Cardiac fibroblast (primary cell): Measurements from ENCODE around the gene FBXO42.
"Not testable (repeated sequence)": the region's sequence is repeated elsewhere in the genome, so short reads cannot be mapped to it uniquely, and the experiment has no call there.

Experiments used
- DNase-seq, 2 donors: peaks; one replicate each; pipeline versions ENCODE4 v3.0.0 to v3.0.0-alpha.2; 2010; ENCODE audit warnings: low read depth in 2 of 2
- H3K4me3 ChIP-seq, 2 donors: replicated peaks in 1 of 2; 1 replicate in 1 of 2; 2 replicates in 1 of 2; pipeline ENCODE4 v1.5.1; 2011; ENCODE audit warnings: low read depth in 2 of 2, low read length in 2 of 2, mild to moderate bottlenecking in 2 of 2, moderate library complexity in 1 of 2
- TF ChIP-seq, protein P1 (sequence below): IDR thresholded peaks from one replicate; pipeline ENCODE4 v1.5.1; 2011; ENCODE audit warnings: low read depth, mild to moderate bottlenecking, low read length, inconsistent platforms

The FBXO42 gene

DNA sequence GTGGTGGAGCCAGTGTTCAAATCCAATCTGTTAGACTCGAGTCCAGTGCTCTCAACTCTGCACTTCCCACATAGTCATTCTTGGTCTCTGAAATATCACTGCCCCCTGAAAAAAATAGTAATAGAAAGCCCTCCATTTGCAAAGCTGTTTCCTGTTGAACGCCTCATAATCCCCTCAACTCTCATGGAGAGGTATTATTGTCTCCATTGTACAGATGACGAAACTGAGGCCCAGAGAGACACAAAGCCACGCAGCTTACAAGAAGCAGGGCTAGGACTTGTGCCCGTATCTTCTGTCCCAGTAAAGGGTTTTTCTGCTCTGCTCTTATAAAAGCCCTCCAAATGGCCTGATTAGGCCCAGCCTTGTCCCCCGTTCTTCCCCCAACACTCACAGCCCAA is 133.6 kb downstream of the FBXO42 start:
- H3K4me3 ChIP-seq, result no peak overlapping the region
- DNase-seq, result no peak
- TF ChIP-seq, protein P1, sequence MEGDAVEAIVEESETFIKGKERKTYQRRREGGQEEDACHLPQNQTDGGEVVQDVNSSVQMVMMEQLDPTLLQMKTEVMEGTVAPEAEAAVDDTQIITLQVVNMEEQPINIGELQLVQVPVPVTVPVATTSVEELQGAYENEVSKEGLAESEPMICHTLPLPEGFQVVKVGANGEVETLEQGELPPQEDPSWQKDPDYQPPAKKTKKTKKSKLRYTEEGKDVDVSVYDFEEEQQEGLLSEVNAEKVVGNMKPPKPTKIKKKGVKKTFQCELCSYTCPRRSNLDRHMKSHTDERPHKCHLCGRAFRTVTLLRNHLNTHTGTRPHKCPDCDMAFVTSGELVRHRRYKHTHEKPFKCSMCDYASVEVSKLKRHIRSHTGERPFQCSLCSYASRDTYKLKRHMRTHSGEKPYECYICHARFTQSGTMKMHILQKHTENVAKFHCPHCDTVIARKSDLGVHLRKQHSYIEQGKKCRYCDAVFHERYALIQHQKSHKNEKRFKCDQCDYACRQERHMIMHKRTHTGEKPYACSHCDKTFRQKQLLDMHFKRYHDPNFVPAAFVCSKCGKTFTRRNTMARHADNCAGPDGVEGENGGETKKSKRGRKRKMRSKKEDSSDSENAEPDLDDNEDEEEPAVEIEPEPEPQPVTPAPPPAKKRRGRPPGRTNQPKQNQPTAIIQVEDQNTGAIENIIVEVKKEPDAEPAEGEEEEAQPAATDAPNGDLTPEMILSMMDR, result no peak

DNA sequence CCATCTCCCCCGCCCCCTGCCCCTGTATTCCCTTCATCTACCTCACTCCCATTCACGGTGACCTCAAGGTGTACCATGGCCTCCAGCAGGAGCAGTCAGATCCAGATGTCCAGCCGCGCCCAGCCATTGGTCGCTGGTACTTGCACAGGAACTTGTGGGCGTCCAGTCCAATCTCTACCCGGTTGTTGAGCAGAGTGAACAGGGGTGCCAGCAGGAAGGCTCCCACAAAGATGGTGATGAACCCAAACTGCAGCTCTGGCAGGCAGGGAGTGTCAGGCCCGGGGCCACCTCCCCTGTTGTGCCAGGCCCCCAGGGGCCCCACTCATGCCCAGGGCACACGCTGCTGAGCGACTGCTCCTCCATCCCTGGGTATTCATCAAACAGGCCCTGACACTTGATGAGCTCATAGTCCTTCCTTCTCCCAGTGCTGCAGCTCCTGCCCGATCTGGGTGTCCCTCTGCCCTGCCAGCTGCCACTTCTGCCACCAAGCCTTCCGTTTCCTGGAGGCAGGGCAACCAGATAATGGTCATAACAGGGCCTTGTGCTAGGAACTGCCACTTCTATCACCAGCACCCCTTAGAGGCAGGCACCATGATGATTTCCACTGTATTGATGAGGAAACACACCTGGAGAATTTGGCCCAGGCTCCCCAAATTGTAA is 134.1 kb downstream of the FBXO42 start:
- peak overlapping the region in 1 of 2 donors; percentile 26 for H3K4me3 ChIP-seq
- TF ChIP-seq, protein P1, result no peak
- DNase-seq, result no peak

DNA sequence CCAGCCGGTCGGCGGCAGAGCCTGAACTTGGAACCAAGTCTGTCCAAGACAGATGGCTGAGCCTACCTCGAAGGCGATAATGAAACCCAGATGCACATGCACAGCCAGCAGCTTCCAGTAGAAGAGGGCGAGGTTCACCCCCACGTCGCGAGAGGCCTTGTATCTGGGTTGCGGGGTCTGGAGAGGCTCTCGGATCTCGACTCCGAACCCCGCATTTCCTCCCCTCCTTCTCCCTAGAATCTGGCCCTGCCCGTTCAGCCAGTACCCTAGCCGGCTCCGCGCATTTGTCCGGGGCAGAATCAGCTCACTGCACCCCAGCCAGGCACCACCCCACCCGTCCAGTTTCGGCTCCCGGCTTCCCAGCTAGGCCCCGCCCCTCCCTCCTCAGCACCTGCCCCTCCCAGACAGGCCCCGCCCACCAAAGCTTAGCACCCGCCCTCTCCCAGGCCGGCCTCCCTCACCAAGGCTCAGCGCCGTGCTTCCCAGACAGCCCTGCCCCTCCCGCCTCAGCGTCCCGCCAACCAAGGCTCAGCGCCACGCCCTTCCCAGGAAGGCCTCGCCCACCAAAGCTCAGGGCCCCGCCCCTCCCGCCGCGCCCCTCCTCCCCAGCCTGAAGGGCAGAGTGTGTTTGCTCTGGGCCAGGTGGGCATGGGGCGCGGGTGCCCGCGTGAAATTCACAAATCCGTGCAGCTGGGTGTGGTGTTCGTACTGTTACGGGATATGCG is 135.1 kb downstream of the FBXO42 start:
- peak; percentile 98 to 99 for DNase-seq
- TF ChIP-seq, protein P1, result no peak
- peak overlapping the region; percentile 48 to 58 for H3K4me3 ChIP-seq

DNA sequence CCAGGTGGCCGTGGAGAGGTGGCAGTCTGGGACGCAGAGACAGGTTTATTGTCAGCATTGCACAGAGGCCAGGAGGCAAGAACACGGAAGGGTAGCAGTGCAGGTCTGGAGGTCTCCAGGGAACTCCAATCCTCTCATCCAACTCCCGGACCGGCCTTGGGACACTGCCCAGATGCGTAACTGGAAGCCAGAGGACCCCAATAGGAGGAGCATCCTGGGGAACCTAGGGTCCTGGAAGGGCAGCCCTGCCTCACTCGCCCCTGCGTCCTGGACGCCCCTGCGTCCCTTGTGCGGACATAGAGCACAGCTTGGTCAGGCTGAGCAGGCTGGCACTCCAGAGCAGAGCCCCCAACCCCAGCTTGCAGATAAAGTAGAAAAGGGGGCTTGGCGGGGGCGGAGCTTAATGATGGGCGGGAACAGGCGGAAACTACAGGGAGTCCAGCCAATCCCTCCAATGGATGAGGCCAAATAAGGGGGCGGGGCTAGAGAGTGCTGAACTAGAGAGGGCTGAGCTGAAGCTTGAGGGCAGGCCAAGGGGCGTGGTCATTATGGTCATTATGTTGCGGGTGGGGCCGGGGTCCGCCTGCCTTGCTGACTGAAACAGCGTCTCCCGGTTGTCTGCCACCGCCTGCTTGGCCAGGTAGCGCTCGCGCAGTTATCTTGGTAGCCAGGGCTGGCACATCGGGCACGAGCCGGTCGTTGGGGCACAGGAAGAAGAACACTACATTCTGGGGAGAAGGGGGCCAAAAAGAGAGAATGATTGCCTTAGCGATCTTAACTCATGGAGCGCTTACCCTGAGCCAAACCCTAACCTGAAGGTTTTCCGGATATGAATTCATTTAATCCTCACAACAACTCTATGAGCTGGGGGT is 136.2 kb downstream of the FBXO42 start:
- DNase-seq, result peak; percentile 81 to 88
- TF ChIP-seq, protein P1, result no peak
- H3K4me3 ChIP-seq, result peak overlapping the region; percentile 50 to 58

DNA sequence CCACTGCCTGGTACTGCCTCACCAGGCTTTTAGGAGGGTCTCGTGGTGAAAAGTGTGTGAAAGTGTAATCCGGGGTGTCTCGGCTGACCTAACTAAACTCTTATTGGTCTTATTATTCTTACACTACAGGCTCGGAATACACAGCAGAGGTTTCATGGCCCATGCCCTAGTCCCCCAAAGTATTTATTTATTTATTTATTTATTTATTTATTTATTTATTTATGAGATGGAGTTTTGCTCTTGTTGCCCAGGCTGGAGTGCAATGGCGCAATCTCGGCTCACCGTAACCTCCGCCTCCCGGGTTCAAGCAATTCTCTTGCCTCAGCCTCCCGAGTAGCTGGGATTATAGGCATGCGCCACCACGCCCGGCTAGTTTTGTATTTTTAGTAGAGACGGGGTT is 137.0 kb downstream of the FBXO42 start:
- not testable (repeated sequence) for H3K4me3 ChIP-seq, DNase-seq

DNA sequence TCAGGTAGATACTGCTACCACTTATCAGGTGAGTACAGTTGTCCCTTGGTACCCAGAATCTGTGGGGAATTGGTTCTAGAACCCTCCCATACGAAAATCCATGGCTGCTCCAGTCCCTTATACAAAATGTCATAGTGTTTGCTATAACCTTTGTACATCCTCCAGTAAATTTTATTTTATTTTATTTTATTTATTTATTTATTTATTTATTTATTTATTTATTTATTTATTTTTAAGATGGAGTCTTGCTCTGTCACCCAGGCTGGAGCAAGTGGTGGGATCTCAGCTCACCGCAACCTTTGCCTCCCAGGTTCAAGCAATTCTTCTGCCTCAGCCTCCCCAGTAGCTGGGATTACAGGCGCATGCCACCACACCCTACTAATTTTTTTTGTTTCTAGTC is 138.7 kb downstream of the FBXO42 start:
- DNase-seq, result not testable (repeated sequence)

DNA sequence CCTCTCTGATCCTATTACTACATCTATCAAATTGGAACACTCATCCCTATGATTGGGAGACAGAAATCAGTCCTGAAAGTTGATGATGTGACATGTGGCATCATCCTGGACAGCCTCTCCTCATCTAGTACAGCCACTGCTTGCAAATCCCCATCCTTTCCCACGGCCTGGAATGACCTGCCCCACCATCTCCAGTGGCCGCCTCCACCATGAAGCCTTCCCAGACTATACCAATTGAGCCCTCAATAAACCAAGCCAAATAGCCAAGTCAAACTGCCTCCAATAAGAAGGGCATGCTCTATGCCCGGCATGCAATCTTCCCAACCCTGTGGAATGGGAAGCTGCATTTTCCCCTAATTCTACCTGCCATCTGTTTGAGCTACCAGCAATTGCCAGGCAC is 139.3 kb downstream of the FBXO42 start:
- no peak overlapping the region for H3K4me3 ChIP-seq
- TF ChIP-seq, protein P1, result no peak
- no peak for DNase-seq

More for the DNA sequence above, 138.7 kb downstream of the FBXO42 start:
- not testable (repeated sequence) for H3K4me3 ChIP-seq
